Thoracic aorta (tissue), 2 donors: Measurements from ENCODE around the gene PPP2CA. TPM values are rescaled to one million over a fixed set of nuclear protein-coding genes. Genes with fewer than 3 reads are reported as not detected.
"Not testable (repeated sequence)": the region's sequence is repeated elsewhere in the genome, so short reads cannot be mapped to it uniquely, and the experiment has no call there.

ENCODE experiments used
- ATAC-seq: fragments of 150-250 bp; one replicate; pipeline ENCODE4 v1.8.0; 2017; ENCODE audit warnings: low read depth; ENCODE audit not compliant: insufficient number of reproducible peaks, low FRiP score
- DNase-seq: peaks from one replicate; pipeline ENCODE4 v3.0.0-alpha.2; 2020; ENCODE audit warnings: low spot score
- H3K27ac ChIP-seq, 2 donors: fragments of 200-600 bp; sonication (generic); 1 replicate in 1 of 2; 2 replicates in 1 of 2; pipeline ENCODE4 v1.5.1; 2016; ENCODE audit warnings: mild to moderate bottlenecking in 2 of 2, moderate library complexity in 2 of 2
- H3K27me3 ChIP-seq: fragments of 200-600 bp; sonication (generic); replicated peaks from 2 replicates; pipeline ENCODE4 v1.6.0; 2016; ENCODE audit warnings: mild to moderate bottlenecking; ENCODE audit not compliant: insufficient read depth
- H3K36me3 ChIP-seq: fragments of 200-600 bp; sonication (generic); one replicate; pipeline ENCODE4 v1.5.1; 2016
- H3K4me1 ChIP-seq, 2 donors: fragments of 200-600 bp; sonication (generic); 1 replicate in 1 of 2; 2 replicates in 1 of 2; pipeline versions ENCODE4 v1.5.1 to v1.6.0; 2016; ENCODE audit warnings: low read depth in 2 of 2, mild to moderate bottlenecking in 1 of 2; ENCODE audit not compliant: control insufficient read depth in 1 of 2
- H3K4me3 ChIP-seq: fragments of 200-600 bp; sonication (generic); 2 replicates; pipeline ENCODE4 v1.5.1; 2016; ENCODE audit warnings: mild to moderate bottlenecking
- H3K9me3 ChIP-seq: fragments of 200-600 bp; sonication (generic); 2 replicates; pipeline ENCODE4 v1.5.1; 2016
- CTCF ChIP-seq: fragments of 200-600 bp; sonication (generic); IDR thresholded peaks from one replicate; pipeline ENCODE4 v1.5.1; 2019; ENCODE audit warnings: antibody characterized with exemption
- total RNA-seq, 2 donors: library from RNA; depleted of rRNA; stranded (reverse); fragments of >200 nt; gene quantifications; one replicate each; pipeline versions ENCODE4 v1.1.0 to v1.2.3, GENCODE V29; 2016

The PPP2CA gene
- total RNA-seq, 2 donors from 2014 or later: 53.9 to 145 TPM

GRCh38 chr5:134255418-134256150 lies 29.7 kb upstream of the PPP2CA start:
- no peak for TF ChIP-seq CTCF
- no peak for ATAC-seq
- Histone ChIP-seq H3K27ac (no peak overlapping the region), H3K4me3 (no peak overlapping the region), H3K36me3 (no peaks in the 10 kb centered on the region), H3K27me3 (no peaks in the 10 kb centered on the region), H3K4me1 (no peaks in the 10 kb centered on the region), H3K9me3 (no peaks in the 10 kb centered on the region)
- DNase-seq: no peak

DNA sequence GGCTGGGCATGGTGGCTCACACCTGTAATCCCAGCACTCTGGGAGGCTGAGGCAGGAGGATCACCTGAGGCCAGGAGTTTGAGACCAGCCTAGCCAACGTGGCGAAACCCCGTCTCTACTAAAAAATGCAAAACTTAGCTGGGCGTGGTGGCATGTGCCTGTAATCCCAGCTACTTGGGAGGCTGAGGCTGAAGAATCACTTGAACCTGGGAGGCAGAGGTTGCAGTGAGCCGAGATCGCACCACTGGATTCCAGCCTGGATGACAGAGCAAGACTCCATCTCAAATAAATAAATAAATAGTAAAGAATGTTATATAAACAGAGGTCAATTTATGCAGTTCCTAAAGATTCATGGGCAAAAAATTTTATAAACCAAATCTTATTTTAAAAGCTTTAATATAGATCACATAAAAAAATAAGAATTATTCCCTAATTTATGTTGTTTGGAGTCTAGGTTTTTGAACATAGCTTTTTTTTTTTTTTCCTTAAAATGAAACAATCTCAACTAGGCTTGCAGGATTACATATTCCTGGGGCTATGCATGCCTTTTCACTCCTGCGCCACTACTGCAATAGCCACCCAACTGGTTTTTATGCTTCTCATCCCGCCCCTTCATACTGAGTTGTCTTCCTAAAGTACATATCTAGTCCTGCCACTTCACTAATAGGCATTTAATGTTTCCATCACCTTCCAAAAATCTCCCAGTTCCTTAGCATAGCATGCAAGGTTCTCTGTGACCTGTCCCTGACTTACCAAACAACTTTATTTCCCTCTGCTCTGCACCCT lies 27.7 kb upstream of the PPP2CA start:
- not testable (repeated sequence) for DNase-seq, H3K27ac ChIP-seq, H3K36me3 ChIP-seq, H3K9me3 ChIP-seq, H3K4me1 ChIP-seq, H3K27me3 ChIP-seq, H3K4me3 ChIP-seq, ATAC-seq

DNA sequence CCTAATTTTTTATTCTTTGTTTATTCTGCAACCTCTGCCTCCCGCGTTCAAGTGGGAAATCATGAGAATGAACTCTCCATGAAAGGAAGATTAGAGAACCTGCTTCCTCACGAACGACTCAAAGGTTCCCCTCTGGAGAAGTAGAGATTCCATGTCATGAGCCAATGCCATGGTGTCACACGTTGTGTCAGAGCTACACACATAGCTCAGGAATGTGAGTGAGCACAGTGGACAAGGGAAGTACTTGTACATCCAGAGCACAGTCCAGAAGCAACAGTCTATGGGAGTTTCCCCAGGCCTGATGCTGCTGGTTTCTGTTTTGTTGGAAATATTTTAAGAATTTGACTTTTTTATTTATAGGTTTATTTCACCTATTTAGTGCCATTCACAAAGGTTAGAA lies 26.8 kb upstream of the PPP2CA start:
- Histone ChIP-seq H3K4me1 (no peaks in the 10 kb centered on the region), H3K27ac (no peak overlapping the region), H3K27me3 (no peaks in the 10 kb centered on the region), H3K4me3 (no peak overlapping the region), H3K36me3 (no peaks in the 10 kb centered on the region), H3K9me3 (no peaks in the 10 kb centered on the region)
- ATAC-seq: no peak
- DNase-seq: no peak
- TF ChIP-seq CTCF: no peak

DNA sequence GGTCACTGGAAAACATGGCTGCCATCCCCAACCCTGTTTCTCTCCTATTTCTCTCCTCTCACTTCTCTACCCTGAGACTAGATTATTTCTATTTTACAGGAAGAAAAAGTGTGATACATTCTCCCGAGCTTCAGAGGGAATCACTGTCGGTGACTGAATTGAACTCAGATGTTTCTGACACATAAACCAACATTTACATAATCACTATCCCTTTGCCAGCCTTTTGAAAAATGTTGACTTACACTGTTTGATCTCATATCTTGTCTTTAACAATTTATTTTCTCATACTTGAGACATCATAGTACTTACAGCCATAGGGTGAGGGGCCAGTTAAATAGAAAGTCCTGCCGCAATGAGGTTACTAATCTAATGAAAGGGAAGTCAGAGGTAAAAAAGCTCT lies 25.1 kb upstream of the PPP2CA start:
- Histone ChIP-seq H3K4me3 (no peak overlapping the region), H3K27ac (no peak overlapping the region), H3K4me1 (no peaks in the 10 kb centered on the region), H3K27me3 (no peaks in the 10 kb centered on the region), H3K9me3 (no peaks in the 10 kb centered on the region), H3K36me3 (no peaks in the 10 kb centered on the region)
- TF ChIP-seq CTCF: no peak
- DNase-seq (no peak), ATAC-seq (no peak)

DNA sequence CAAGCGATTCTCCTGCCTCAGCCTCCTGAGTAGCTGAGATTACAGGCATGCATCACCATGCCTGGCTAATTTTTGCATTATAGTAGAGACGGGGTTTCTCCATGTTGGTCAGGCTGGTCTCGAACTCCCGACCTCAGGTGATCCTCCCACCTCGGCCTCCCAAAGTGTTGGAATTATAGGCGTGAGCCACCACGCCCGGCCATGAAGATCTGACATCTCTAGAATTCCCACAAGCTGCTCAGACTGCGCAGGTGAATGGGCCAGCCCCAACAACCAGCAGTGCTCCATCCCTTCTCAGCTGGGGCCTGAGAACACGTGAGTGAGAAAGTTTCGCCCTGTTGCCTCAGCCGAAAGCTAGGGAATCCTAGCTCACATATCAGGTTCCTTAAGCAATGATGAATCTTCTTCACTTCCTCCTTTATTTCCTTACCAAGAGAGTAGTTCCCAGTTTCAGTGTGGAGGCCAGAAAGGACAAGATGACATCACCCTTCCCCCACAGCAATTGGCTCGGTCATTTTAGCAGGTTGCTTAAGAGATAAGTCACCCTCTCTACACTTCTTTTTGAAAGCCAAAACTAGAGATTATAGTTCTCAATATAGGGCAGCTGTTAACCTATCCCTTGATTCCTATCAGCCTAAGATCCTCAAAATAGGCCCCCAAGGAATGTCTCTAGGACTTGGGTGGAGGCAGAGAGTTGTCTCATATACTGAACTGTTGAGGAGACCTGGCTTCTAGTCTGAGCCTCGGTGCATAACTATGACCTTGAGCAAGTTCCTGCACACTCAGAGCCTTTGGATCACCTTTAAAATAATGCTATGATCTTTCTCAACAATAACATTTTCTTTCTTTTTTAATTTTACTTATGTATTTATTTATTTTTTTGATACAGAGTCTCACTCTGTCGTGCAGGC lies 23.9 kb upstream of the PPP2CA start:
- DNase-seq: no peak
- no peak for ATAC-seq

More for the DNA sequence above, 23.9 kb upstream of the PPP2CA start:
- H3K9me3 ChIP-seq: no peaks in the 10 kb centered on the region
- H3K27me3 ChIP-seq: no peaks in the 10 kb centered on the region
- H3K4me1 ChIP-seq: no peaks in the 10 kb centered on the region
- no peak overlapping the region for H3K4me3 ChIP-seq
- H3K27ac ChIP-seq: no peak overlapping the region
- no peak for TF ChIP-seq CTCF
- no peaks in the 10 kb centered on the region for H3K36me3 ChIP-seq
